Calu3 (cell line): ENCODE results near the gene MACF1. TPM values are rescaled to one million over a fixed set of nuclear protein-coding genes. Genes with fewer than 3 reads are reported as not detected.

Source experiments
- BruUV-seq: library from RNA; stranded (reverse); fragments of 400-500 nt; replicated peaks from 2 replicates; lab custom pipeline; 2021; lab: Mats Ljungman, UMichigan
- CTCF ChIA-PET: fragments of 300-600 bp; sonication (Branson Sonifier 250); formaldehyde crosslinking; loops from one replicate; lab custom pipeline; 2022; ENCODE audit warnings: antibody characterized with exemption; lab: Charles Lee
- DNase-seq: peaks from one replicate; pipeline ENCODE4 v3.0.0; 2022
- H3K27ac Mint-ChIP-seq: one replicate; pipeline ENCODE4 v1.8.0; 2022; ENCODE audit warnings: mixed read lengths; ENCODE audit not compliant: unreplicated experiment
- H3K27me3 Mint-ChIP-seq: one replicate; pipeline ENCODE4 v1.8.0; 2022; ENCODE audit warnings: mixed read lengths; ENCODE audit not compliant: unreplicated experiment
- H3K36me3 Mint-ChIP-seq: one replicate; pipeline ENCODE4 v1.8.0; 2022; ENCODE audit warnings: mild to moderate bottlenecking, moderate library complexity, mixed read lengths; ENCODE audit not compliant: insufficient read depth, unreplicated experiment
- H3K4me1 Mint-ChIP-seq: one replicate; pipeline ENCODE4 v1.8.0; 2022; ENCODE audit warnings: mild to moderate bottlenecking, low read depth, mixed read lengths; ENCODE audit not compliant: unreplicated experiment
- H3K4me3 Mint-ChIP-seq: one replicate; pipeline ENCODE4 v1.8.0; 2022; ENCODE audit warnings: mild to moderate bottlenecking, low read depth, moderate library complexity, mixed read lengths; ENCODE audit not compliant: unreplicated experiment
- H3K9me3 Mint-ChIP-seq: one replicate; pipeline ENCODE4 v1.8.0; 2022; ENCODE audit warnings: low read depth, mixed read lengths; ENCODE audit not compliant: unreplicated experiment
- CTCF ChIP-seq: fragments of 200-600 bp; IDR thresholded peaks from one replicate; pipeline ENCODE4 v1.8.0; 2022; ENCODE audit warnings: antibody characterized with exemption; ENCODE audit not compliant: unreplicated experiment
- intact Hi-C: fragments of 100-400 bp; cut with micrococcal nuclease; formaldehyde crosslinking; loops from one replicate; pipeline ENCODE4 v1.10.0; 2022; ENCODE audit not compliant: unreplicated experiment
- total RNA-seq: library from RNA; stranded (reverse); gene quantifications from 2 replicates; pipeline ENCODE4 v1.2.3, GENCODE V29; 2022

Gene MACF1
- total RNA-seq, 1 experiment from 2014 or later, result 705 TPM

GRCh38 chr1:39230261-39231190 is 26.0 kb downstream of the MACF1 start:
- no peaks in the 10 kb centered on the region for H3K9me3 Mint-ChIP-seq
- no peaks in the 10 kb centered on the region for H3K36me3 Mint-ChIP-seq
- no TSS peak for BruUV-seq
- H3K27ac Mint-ChIP-seq, result no peak overlapping the region
- H3K4me3 Mint-ChIP-seq, result no peak overlapping the region
- DNase-seq, result no peak
- no peaks in the 10 kb centered on the region for H3K27me3 Mint-ChIP-seq
- CTCF ChIA-PET, result interaction anchor here (0.9 kb wide), 1 partner anchor 16 kb away, joined by 5 read pairs; no protein-coding TSS in a partner anchor
- intact Hi-C loops, result no loop called here
- TF ChIP-seq CTCF, result no peak
- peaks cover 8% of the 10 kb centered on the region for H3K4me1 Mint-ChIP-seq

GRCh38 chr1:39236971-39237370 is 32.5 kb downstream of the MACF1 start:
- no peak for TF ChIP-seq CTCF
- BruUV-seq, result no TSS peak
- no peaks in the 10 kb centered on the region for H3K27me3 Mint-ChIP-seq
- no peak overlapping the region for H3K4me3 Mint-ChIP-seq
- intact Hi-C loops, result no loop called here
- no peak overlapping the region for H3K27ac Mint-ChIP-seq
- CTCF ChIA-PET, result no interaction called here
- H3K36me3 Mint-ChIP-seq, result no peaks in the 10 kb centered on the region
- peaks cover 8% of the 10 kb centered on the region for H3K4me1 Mint-ChIP-seq
- no peaks in the 10 kb centered on the region for H3K9me3 Mint-ChIP-seq
- DNase-seq, result no peak

GRCh38 chr1:39238476-39238875 is 34.0 kb downstream of the MACF1 start:
- CTCF ChIA-PET, result no interaction called here
- Mint-ChIP-seq H3K9me3 (no peaks in the 10 kb centered on the region), H3K4me1 (no peaks in the 10 kb centered on the region), H3K4me3 (no peak overlapping the region), H3K27me3 (no peaks in the 10 kb centered on the region), H3K36me3 (no peaks in the 10 kb centered on the region), H3K27ac (no peak overlapping the region)
- intact Hi-C loops, result no loop called here
- DNase-seq, result no peak
- no TSS peak for BruUV-seq
- TF ChIP-seq CTCF, result no peak

GRCh38 chr1:39239968-39240367 is 35.5 kb downstream of the MACF1 start:
- intact Hi-C loops, result no loop called here
- H3K27me3 Mint-ChIP-seq, result no peaks in the 10 kb centered on the region
- H3K36me3 Mint-ChIP-seq, result no peaks in the 10 kb centered on the region
- CTCF ChIA-PET, result no interaction called here
- H3K4me1 Mint-ChIP-seq, result no peaks in the 10 kb centered on the region
- H3K9me3 Mint-ChIP-seq, result no peaks in the 10 kb centered on the region
- H3K27ac Mint-ChIP-seq, result no peak overlapping the region
- no peak for DNase-seq
- no peak for TF ChIP-seq CTCF
- no TSS peak for BruUV-seq
- no peak overlapping the region for H3K4me3 Mint-ChIP-seq
